ENCODE data around the gene SH3PXD2A.

SH3PXD2A gene, protein sequence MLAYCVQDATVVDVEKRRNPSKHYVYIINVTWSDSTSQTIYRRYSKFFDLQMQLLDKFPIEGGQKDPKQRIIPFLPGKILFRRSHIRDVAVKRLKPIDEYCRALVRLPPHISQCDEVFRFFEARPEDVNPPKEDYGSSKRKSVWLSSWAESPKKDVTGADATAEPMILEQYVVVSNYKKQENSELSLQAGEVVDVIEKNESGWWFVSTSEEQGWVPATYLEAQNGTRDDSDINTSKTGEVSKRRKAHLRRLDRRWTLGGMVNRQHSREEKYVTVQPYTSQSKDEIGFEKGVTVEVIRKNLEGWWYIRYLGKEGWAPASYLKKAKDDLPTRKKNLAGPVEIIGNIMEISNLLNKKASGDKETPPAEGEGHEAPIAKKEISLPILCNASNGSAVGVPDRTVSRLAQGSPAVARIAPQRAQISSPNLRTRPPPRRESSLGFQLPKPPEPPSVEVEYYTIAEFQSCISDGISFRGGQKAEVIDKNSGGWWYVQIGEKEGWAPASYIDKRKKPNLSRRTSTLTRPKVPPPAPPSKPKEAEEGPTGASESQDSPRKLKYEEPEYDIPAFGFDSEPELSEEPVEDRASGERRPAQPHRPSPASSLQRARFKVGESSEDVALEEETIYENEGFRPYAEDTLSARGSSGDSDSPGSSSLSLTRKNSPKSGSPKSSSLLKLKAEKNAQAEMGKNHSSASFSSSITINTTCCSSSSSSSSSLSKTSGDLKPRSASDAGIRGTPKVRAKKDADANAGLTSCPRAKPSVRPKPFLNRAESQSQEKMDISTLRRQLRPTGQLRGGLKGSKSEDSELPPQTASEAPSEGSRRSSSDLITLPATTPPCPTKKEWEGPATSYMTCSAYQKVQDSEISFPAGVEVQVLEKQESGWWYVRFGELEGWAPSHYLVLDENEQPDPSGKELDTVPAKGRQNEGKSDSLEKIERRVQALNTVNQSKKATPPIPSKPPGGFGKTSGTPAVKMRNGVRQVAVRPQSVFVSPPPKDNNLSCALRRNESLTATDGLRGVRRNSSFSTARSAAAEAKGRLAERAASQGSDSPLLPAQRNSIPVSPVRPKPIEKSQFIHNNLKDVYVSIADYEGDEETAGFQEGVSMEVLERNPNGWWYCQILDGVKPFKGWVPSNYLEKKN

DNA sequence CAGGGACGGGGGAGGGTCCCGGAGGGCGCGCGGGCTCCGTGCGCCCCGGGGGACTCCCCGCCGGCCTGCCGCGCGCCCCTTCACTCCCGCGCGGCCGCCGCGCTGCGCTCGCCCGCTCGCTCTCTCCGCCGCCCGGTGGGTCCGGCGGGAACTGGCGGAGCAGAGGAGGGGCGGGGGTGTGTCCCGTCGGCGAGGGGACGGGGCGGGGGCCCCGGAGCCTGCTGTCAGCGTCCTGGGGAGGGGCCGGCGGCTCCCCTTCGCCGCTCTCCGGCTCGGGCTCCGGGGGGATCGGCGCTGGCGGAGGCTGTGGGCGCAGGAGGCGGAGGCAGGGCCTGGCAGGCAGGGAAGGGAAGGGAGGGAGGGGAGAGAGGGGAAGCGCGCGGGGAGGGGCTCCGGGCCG is at the start of gene SH3PXD2A:
SH3PXD2A (minus strand) TSS at position 153 of the 400 bp plus-strand sequence. CDS start 310 bp downstream, outside the sequence.
- TF ChIP-seq GATA2 (IDR thresholded peaks at IDR 0.05; ENCODE audit: low read depth, low read length) (no peak), GATA3 (IDR thresholded peaks at IDR 0.05; ENCODE audit: low read depth, low read length) (no peak)

DNA sequence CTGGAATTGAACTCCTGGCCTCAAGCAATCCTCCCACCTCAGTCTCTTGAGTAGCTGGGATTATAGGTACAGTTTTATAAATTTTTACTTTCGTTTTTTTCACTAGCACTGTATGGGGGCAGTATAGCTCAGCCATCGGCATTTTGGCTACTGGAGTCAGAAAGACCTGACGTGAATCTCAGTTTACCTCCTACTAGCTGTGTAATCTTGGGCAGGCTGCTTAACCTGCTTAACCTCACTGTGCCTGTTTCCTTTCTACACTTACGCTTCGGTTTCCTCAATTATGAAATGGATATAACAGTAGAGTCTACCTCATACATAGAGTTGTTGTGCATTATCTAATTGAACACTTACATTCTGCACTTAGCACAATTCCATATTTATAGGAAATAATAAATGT is 45.9 kb upstream of the SH3PXD2A start:
- TF ChIP-seq GATA3 (IDR thresholded peaks at IDR 0.05; ENCODE audit: low read depth, low read length) (no peak), GATA2 (IDR thresholded peaks at IDR 0.05; ENCODE audit: low read depth, low read length) (no peak)

- TF ChIP-seq GATA3 (IDR thresholded peaks at IDR 0.05; ENCODE audit: low read depth, low read length): no peak
- TF ChIP-seq GATA2 (IDR thresholded peaks at IDR 0.05; ENCODE audit: low read depth, low read length): no peak
Observed at GRCh38 chr10:103899312-103899711, 43.9 kb upstream of the SH3PXD2A start.

DNA sequence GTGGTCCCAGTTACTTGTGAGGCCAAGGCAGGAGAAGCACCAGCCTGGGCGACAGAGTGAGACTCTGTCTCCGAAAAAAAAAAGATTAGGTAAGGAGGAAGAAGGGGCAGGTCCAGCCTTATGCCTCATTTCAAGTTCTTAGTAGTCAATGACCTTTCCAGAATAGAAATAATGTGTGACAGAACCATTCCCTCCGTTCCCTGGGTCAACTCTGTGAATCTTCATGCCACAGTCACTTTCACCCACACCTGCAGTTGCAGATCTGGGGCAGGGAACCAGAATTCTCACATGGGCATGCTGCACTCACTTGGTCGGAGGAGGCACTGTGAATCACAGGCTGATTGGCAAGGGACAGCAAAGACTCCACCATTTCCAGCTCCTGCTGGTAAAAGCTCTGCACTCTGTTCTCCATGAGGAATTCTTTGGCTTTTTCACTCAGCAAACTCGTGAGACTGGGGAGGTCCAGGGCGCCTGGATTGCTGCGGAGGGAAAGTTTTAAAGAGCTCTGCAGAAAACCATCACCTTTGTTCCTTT is 41.9 kb upstream of the SH3PXD2A start:
- TF ChIP-seq GATA3 (IDR thresholded peaks at IDR 0.05; ENCODE audit: low read depth, low read length) (no peak), GATA2 (IDR thresholded peaks at IDR 0.05; ENCODE audit: low read depth, low read length) (no peak)

DNA sequence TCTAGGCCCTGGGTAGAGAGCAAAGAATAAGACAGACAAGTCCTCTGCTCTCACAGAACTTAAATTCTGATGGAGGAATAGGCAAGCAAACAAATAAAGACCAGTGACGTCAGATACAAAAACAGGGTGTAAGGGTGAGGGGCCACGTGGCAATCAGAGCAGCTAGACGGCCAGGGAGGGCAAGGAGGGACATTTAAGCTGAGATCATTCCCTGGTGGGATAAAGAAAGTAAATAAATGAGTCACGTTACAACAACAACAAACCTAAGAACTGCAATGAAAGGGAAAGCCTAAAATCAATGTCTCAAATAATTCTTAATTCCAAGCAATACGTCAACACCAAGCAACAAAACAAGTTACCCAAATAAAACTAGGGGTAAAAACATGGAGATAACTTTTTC is 40.8 kb upstream of the SH3PXD2A start:
- no peak for TF ChIP-seq GATA3 (IDR thresholded peaks at IDR 0.05; ENCODE audit: low read depth, low read length)
- no peak for TF ChIP-seq GATA2 (IDR thresholded peaks at IDR 0.05; ENCODE audit: low read depth, low read length)

GRCh38 chr10:103895411-103896186 is 40.2 kb upstream of the SH3PXD2A start:
- TF ChIP-seq GATA3 (IDR thresholded peaks at IDR 0.05; ENCODE audit: low read depth, low read length) (no peak), GATA2 (IDR thresholded peaks at IDR 0.05; ENCODE audit: low read depth, low read length) (no peak)

DNA sequence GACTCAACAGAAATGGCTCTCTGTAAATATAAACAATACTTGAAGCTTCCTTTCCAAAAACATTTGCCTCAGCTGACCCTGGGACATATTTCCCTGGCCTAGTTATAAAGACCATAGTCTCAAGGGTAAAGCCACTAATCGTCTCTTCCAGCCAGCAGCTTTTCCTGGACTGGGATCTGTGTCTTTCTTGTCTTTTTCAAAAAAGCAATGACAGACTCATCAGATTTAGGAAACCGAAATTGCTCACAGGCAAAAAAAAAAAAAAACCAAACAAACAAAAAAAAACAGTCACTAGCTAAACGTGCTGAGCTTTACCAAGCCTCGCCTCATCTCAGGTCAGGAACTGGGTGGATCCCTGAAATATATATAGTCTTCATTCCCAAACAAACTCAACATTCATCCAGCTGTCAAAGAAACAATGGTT is 39.1 kb upstream of the SH3PXD2A start:
- TF ChIP-seq GATA2 (IDR thresholded peaks at IDR 0.05; ENCODE audit: low read depth, low read length) (no peak), GATA3 (IDR thresholded peaks at IDR 0.05; ENCODE audit: low read depth, low read length) (no peak)

GRCh38 chr10:103893817-103894216 is 38.4 kb upstream of the SH3PXD2A start:
- no peak for TF ChIP-seq GATA3 (IDR thresholded peaks at IDR 0.05; ENCODE audit: low read depth, low read length)
- no peak for TF ChIP-seq GATA2 (IDR thresholded peaks at IDR 0.05; ENCODE audit: low read depth, low read length)

DNA sequence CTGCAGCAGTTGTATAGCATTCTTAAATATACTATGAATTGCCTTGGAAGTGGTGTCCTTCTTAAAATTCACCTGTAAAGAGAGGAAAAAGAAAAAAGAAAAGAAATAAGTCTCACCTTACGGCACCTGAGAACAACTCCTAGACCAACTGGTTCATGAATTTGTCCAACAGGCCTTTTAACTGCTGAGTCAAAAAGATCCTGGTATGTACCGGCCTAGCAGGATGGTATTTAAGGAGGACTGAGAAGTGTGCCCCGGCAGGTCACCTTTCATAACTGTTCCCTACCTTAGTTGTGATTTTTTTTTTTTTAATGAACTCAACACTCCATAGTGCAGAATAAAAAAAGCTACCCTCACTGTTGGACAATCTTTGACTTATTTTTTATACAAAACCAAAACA is 36.8 kb upstream of the SH3PXD2A start:
- TF ChIP-seq GATA2 (IDR thresholded peaks at IDR 0.05; ENCODE audit: low read depth, low read length): no peak
- TF ChIP-seq GATA3 (IDR thresholded peaks at IDR 0.05; ENCODE audit: low read depth, low read length): no peak

DNA sequence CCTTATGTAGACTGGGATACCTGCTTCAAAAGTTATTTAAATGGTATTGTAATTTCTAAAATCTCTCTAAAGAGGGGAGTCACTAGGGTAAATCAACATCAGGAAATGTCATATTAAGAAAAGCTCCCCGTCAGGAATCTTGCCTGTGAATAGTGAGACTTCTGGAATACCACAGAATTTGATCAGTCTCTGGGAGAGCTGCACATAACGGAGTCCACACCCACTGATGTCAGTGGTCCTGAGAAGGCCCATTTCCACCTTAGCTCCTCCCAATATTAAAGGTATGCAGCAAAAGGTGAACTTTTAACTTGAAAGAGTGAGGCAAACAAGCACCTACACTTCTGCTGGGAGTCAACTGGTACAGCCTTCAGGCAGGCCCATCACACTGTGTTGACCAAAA is 35.3 kb upstream of the SH3PXD2A start:
- TF ChIP-seq GATA3 (IDR thresholded peaks at IDR 0.05; ENCODE audit: low read depth, low read length) (no peak), GATA2 (IDR thresholded peaks at IDR 0.05; ENCODE audit: low read depth, low read length) (no peak)

DNA sequence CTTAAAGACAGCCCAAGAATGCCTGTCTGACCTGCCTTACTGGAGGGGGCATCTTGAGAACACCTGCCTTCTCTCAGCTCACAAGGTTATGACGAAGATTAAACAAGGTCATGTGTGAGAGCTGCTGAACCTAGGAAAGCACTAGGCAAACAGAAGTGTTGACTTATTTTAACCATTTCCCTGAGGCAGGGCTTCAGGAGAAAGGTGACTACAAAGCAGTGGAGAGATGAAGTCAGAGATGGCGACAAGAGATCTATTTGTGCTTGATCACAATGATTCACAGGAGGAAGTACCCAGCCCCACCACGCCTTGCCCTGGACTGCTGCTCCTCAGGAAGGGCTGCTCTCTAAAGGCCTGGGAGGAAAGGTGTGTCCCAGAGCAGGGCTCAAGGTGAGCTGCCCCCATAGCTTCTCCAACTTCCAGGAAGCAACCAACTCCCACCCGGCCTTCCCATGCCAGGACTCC is 34.9 kb upstream of the SH3PXD2A start:
- no peak for TF ChIP-seq GATA3 (IDR thresholded peaks at IDR 0.05; ENCODE audit: low read depth, low read length)
- TF ChIP-seq GATA2 (IDR thresholded peaks at IDR 0.05; ENCODE audit: low read depth, low read length): no peak

- TF ChIP-seq GATA3 (IDR thresholded peaks at IDR 0.05; ENCODE audit: low read depth, low read length) (no peak), GATA2 (IDR thresholded peaks at IDR 0.05; ENCODE audit: low read depth, low read length) (no peak)
Observed at GRCh38 chr10:103889121-103889720, 33.8 kb upstream of the SH3PXD2A start.

Measured in SH-SY5Y (cell line).